Esophagus squamous epithelium (tissue), 5 donors: Measurements from ENCODE around the gene DMKN. TPM values are rescaled to one million over a fixed set of nuclear protein-coding genes. Genes with fewer than 3 reads are reported as not detected.
A peak's percentile ranks its signal among the peaks of the same experiment; 100 is the strongest.

ENCODE experiments used
- DNase-seq: peaks from one replicate; lab custom pipeline; 2025; lab: John Stamatoyannopoulos, UW
- H3K27ac ChIP-seq, 4 donors: fragments of 200-600 bp; sonication (generic); one replicate each; pipeline ENCODE4 v1.5.1; 2016 to 2019; ENCODE audit warnings: mild to moderate bottlenecking in 1 of 4
- H3K27me3 ChIP-seq, 4 donors: fragments of 200-600 bp; sonication (generic); 1 replicate in 3 of 4; 2 replicates in 1 of 4; pipeline versions ENCODE4 v1.5.1 to v1.6.0; 2017 to 2021; ENCODE audit warnings: antibody characterized with exemption in 1 of 4
- H3K36me3 ChIP-seq, 3 donors: fragments of 200-600 bp; sonication (generic); one replicate each; pipeline ENCODE4 v1.5.1; 2016 to 2019
- H3K4me1 ChIP-seq, 3 donors: fragments of 200-600 bp; sonication (generic); one replicate each; pipeline ENCODE4 v1.5.1; 2017 to 2019
- H3K4me3 ChIP-seq, 4 donors: fragments of 200-600 bp; sonication (generic); 1 replicate in 3 of 4; 2 replicates in 1 of 4; pipeline ENCODE4 v1.5.1; 2016 to 2019; ENCODE audit warnings: mild to moderate bottlenecking in 2 of 4, moderate library complexity in 1 of 4
- H3K9me3 ChIP-seq, 3 donors: fragments of 200-600 bp; sonication (generic); one replicate each; pipeline ENCODE4 v1.5.1; 2016 to 2019
- CTCF ChIP-seq, 6 experiments: fragments of 450-650 bp in 4 of 6; fragments of 200-600 bp in 2 of 6; sonication (generic) in 2 of 6; IDR thresholded peaks; one replicate each; pipeline ENCODE4 v1.5.1; 2016 to 2019; ENCODE audit warnings: antibody characterized with exemption in 6 of 6, mild to moderate bottlenecking in 4 of 6, moderate library complexity in 4 of 6
- POLR2A ChIP-seq, 4 donors: fragments of 450-650 bp; IDR thresholded peaks; one replicate each; pipeline ENCODE4 v1.6.1; 2017; ENCODE audit warnings: antibody characterized with exemption in 4 of 4, mild to moderate bottlenecking in 4 of 4, moderate library complexity in 3 of 4
- WGBS, 2 donors: methylation state at CpG; one replicate each; pipeline ENCODE4 v1.1.5; 2018; 5-methylcytosine and 5-hydroxymethylcytosine counted together
- intact Hi-C: fragments of 100-400 bp; cut with DNase I; formaldehyde crosslinking; loops from one replicate; pipeline ENCODE4 v1.15.0; 2022
- total RNA-seq, 4 donors: library from RNA; depleted of rRNA; stranded (reverse); fragments of >200 nt; gene quantifications; one replicate each; pipeline ENCODE4 v1.1.0, GENCODE V29; 2016
- donor health status: DM: yes; HTN: yes; CAD: no.

The DMKN gene
- total RNA-seq, 4 donors from 2014 or later = 81.6 to 449 (median 257) TPM

GRCh38 chr19:35511337-35511736, 2.1 kb downstream of the DMKN start:
- Histone ChIP-seq H3K4me3 (peak overlapping the region in 1 of 4 donors; percentile 48), H3K36me3 (peaks cover 0 to under 1% (median 0%) of the 10 kb centered on the region in 3 donors), H3K27me3 (peaks cover 0 to 71% (median 0%) of the 10 kb centered on the region in 4 donors), H3K9me3 (no peaks in the 10 kb centered on the region), H3K27ac (no peak overlapping the region), H3K4me1 (peaks cover 5 to 36% (median 13%) of the 10 kb centered on the region in 3 donors)
- WGBS, 2 donors = 69 to 83% methylated on average over 2 to 7 of the region's 7 CpGs
- intact Hi-C loops = no loop called here
- TF ChIP-seq CTCF (IDR thresholded peaks at IDR 0.05) = no peak
- TF ChIP-seq POLR2A (IDR thresholded peaks at IDR 0.05) = no peak
- DNase-seq = no peak

GRCh38 chr19:35510626-35510964, 2.9 kb downstream of the DMKN start:
- no peak for DNase-seq
- no peaks in the 10 kb centered on the region for H3K9me3 ChIP-seq
- intact Hi-C loops = no loop called here
- peak overlapping the region in 3 of 4 donors; percentile 43 to 62 (median 48) for H3K4me3 ChIP-seq
- peaks cover 0 to 8% (median 0%) of the 10 kb centered on the region in 3 donors for H3K36me3 ChIP-seq
- peaks cover 0 to 71% (median 0%) of the 10 kb centered on the region in 4 donors for H3K27me3 ChIP-seq
- peaks cover 5 to 36% (median 13%) of the 10 kb centered on the region in 3 donors for H3K4me1 ChIP-seq
- 0% methylated on average over 3 of the region's 15 CpGs; no CpG with 5 or more reads in 1 of the 2 donors for WGBS, 2 donors
- peak overlapping the region; percentile 58 to 82 (median 68) for H3K27ac ChIP-seq
- no peak for TF ChIP-seq CTCF (IDR thresholded peaks at IDR 0.05)
- no peak for TF ChIP-seq POLR2A (IDR thresholded peaks at IDR 0.05)

- TF ChIP-seq CTCF (IDR thresholded peaks at IDR 0.05) (peak; percentile 87 to 97 (median 93)), POLR2A (IDR thresholded peaks at IDR 0.05) (no peak)
- Histone ChIP-seq H3K36me3 (peaks cover 0 to 14% (median 0%) of the 10 kb centered on the region in 3 donors), H3K27me3 (peaks cover 0 to 71% (median 0%) of the 10 kb centered on the region in 4 donors), H3K4me3 (peak overlapping the region; percentile 17 to 62 (median 46)), H3K27ac (peak overlapping the region; percentile 58 to 82 (median 68)), H3K4me1 (peaks cover 5 to 36% (median 13%) of the 10 kb centered on the region in 3 donors), H3K9me3 (no peaks in the 10 kb centered on the region)
- DNase-seq = no peak
- WGBS, 2 donors = 0 to 3% methylated on average over 13 to 29 of the region's 39 CpGs
- intact Hi-C loops = no loop called here
These were observed 3.4 kb downstream of the DMKN start for GRCh38 chr19:35509861-35510625.

GRCh38 chr19:35509018-35509652, 4.3 kb downstream of the DMKN start:
- Histone ChIP-seq H3K27ac (peak overlapping the region; percentile 58 to 82 (median 68)), H3K27me3 (peaks cover 0 to 65% (median 0%) of the 10 kb centered on the region in 4 donors), H3K36me3 (peaks cover 0 to 21% (median 0%) of the 10 kb centered on the region in 3 donors), H3K4me1 (peaks cover 5 to 32% (median 13%) of the 10 kb centered on the region in 3 donors), H3K9me3 (no peaks in the 10 kb centered on the region), H3K4me3 (peak overlapping the region; percentile 17 to 62 (median 46))
- peak in 1 of 4 donors; percentile 21 for TF ChIP-seq POLR2A (IDR thresholded peaks at IDR 0.05)
- TF ChIP-seq CTCF (IDR thresholded peaks at IDR 0.05) = no peak
- no peak for DNase-seq
- intact Hi-C loops = no loop called here
- 18 to 22% methylated on average over 12 of the region's 12 CpGs for WGBS, 2 donors

GRCh38 chr19:35508129-35508528, 5.3 kb downstream of the DMKN start:
- intact Hi-C loops = no loop called here

More at GRCh38 chr19:35508129-35508528, 5.3 kb downstream of the DMKN start:
- TF ChIP-seq POLR2A (IDR thresholded peaks at IDR 0.05) = no peak
- no peak for TF ChIP-seq CTCF (IDR thresholded peaks at IDR 0.05)
- Histone ChIP-seq H3K4me1 (peaks cover 5 to 27% (median 13%) of the 10 kb centered on the region in 3 donors), H3K4me3 (no peak overlapping the region), H3K27ac (no peak overlapping the region), H3K9me3 (no peaks in the 10 kb centered on the region), H3K27me3 (peaks cover 0 to 56% (median 0%) of the 10 kb centered on the region in 4 donors), H3K36me3 (peaks cover 0 to 21% (median 0%) of the 10 kb centered on the region in 3 donors)
- DNase-seq = no peak
- 70 to 95% methylated on average over 3 of the region's 3 CpGs for WGBS, 2 donors
